A549 (cell line): ENCODE measurements around the gene MSH2. TPM values are rescaled to one million over a fixed set of nuclear protein-coding genes. Genes with fewer than 3 reads are reported as not detected.

Experiments
- ATAC-seq, 2 experiments: fragments of 200-7000 bp in 1 of 2; fragments of >200 bp in 1 of 2; cut with Nextera tagmentation in 1 of 2; cut with Tn5 transposase in 1 of 2; 3 replicates each; pipeline versions ENCODE4 v1.8.0 to v1.9.1; 2018 to 2020; ENCODE audit warnings: mild to moderate bottlenecking in 1 of 2, moderate library complexity in 1 of 2
- CTCF ChIA-PET: fragments of 300-600 bp; sonication (Branson Sonifier 250); formaldehyde crosslinking; extraction: SDS; loops from one replicate; lab custom pipeline; 2021; ENCODE audit warnings: antibody characterized with exemption, inconsistent platforms; lab: Yijun Ruan, JAX
- POLR2A ChIA-PET: fragments of 350-600 bp; formaldehyde crosslinking; extraction: SDS; loops from one replicate; lab custom pipeline; 2021; ENCODE audit warnings: antibody characterized with exemption, inconsistent platforms; lab: Yijun Ruan, JAX
- DNase-seq, 2 experiments: peaks; one replicate each; pipeline versions ENCODE4 v3.0.0 to v3.0.0-alpha.2; 2011 to 2016; ENCODE audit warnings: low read depth in 1 of 2, low spot score in 1 of 2
- FAIRE-seq: peaks from 2 replicates; lab custom pipeline; 2011; peaks lifted over from hg19 to GRCh38; lab: Jason Lieb, UNC
- H3K27ac ChIP-seq, 2 experiments: fragments of >200 bp; sonication (Bioruptor Twin); formaldehyde crosslinking; 3 replicates each; pipeline ENCODE4 v1.5.1; 2016 to 2017
- H3K4me1 ChIP-seq: fragments of >200 bp; sonication (Bioruptor Twin); formaldehyde crosslinking; 3 replicates; pipeline ENCODE4 v1.6.1; 2016
- H3K4me2 ChIP-seq: fragments of >200 bp; sonication (Bioruptor Twin); formaldehyde crosslinking; 3 replicates; pipeline ENCODE4 v1.6.1; 2016
- H3K4me3 ChIP-seq: fragments of >200 bp; sonication (Bioruptor Twin); formaldehyde crosslinking; 3 replicates; pipeline ENCODE4 v1.5.1; 2016
- H3K9me3 ChIP-seq: fragments of >200 bp; sonication (Bioruptor Twin); formaldehyde crosslinking; 3 replicates; pipeline ENCODE4 v1.6.1; 2016
- CBX2 ChIP-seq: fragments of 200-600 bp; sonication (generic); IDR thresholded peaks from 2 replicates; pipeline ENCODE4 v1.6.1; 2016; ENCODE audit warnings: low read depth, mild to moderate bottlenecking, borderline replicate concordance
- CBX8 ChIP-seq: fragments of 200-600 bp; sonication (generic); IDR thresholded peaks from 2 replicates; pipeline ENCODE4 v1.6.1; 2016
- E2F6 ChIP-seq: IDR thresholded peaks from 2 replicates; pipeline ENCODE4 v1.6.1; 2012; ENCODE audit warnings: low read depth, borderline replicate concordance
- ESRRA ChIP-seq: fragments of 150-350 bp; IDR thresholded peaks from 2 replicates; pipeline ENCODE4 v1.6.1; 2014; ENCODE audit warnings: mild to moderate bottlenecking, low read length, borderline replicate concordance
- FOSB ChIP-seq: fragments of 250-450 bp; sonication (Bioruptor Pico); IDR thresholded peaks from 2 replicates; pipeline ENCODE4 v1.5.0; 2020; ENCODE audit warnings: mild to moderate bottlenecking, moderate library complexity
- FOSL2 ChIP-seq, 2 experiments: fragments of 450-650 bp in 1 of 2; fragments of >200 bp in 1 of 2; sonication (Bioruptor Twin) in 1 of 2; formaldehyde crosslinking; IDR thresholded peaks; 2 replicates each; pipeline versions ENCODE4 v1.5.0 to v1.6.1; 2016 to 2020; ENCODE audit warnings: mild to moderate bottlenecking in 1 of 2, moderate library complexity in 1 of 2
- FOXS1 ChIP-seq: fragments of 250-450 bp; sonication (Bioruptor Pico); IDR thresholded peaks from 2 replicates; pipeline ENCODE4 v1.5.0; 2020; ENCODE audit warnings: mild to moderate bottlenecking, moderate library complexity
- HOXB13 ChIP-seq: fragments of 250-450 bp; sonication (Bioruptor Pico); IDR thresholded peaks from 2 replicates; pipeline ENCODE4 v1.5.0; 2020; ENCODE audit warnings: low read depth, mild to moderate bottlenecking, moderate library complexity
- JUNB ChIP-seq: fragments of >200 bp; sonication (Bioruptor Twin); formaldehyde crosslinking; IDR thresholded peaks from 2 replicates; pipeline ENCODE4 v1.6.1; 2016
- KDM5A ChIP-seq: fragments of 200-600 bp; sonication (generic); IDR thresholded peaks from 2 replicates; pipeline ENCODE4 v1.6.1; 2016; ENCODE audit warnings: antibody characterized with exemption, mild to moderate bottlenecking
- MAFK ChIP-seq: fragments of 450-650 bp; IDR thresholded peaks from 2 replicates; pipeline ENCODE4 v1.6.1; 2014; ENCODE audit not compliant: partially characterized antibody
- MAZ ChIP-seq: fragments of 150-350 bp; IDR thresholded peaks from 2 replicates; pipeline ENCODE4 v1.6.1; 2014; ENCODE audit warnings: antibody characterized with exemption, low read depth, low read length, borderline replicate concordance
- MYC ChIP-seq: IDR thresholded peaks from 2 replicates; pipeline ENCODE4 v1.6.1; 2012; ENCODE audit warnings: mild to moderate bottlenecking, inconsistent platforms, low read length, improper control_type of control experiment, borderline replicate concordance
- NFE2L2 ChIP-seq: fragments of 150-350 bp; conservative IDR thresholded peaks from 2 replicates; pipeline ENCODE4 v1.6.1; 2014; ENCODE audit warnings: low read length
- NPAS2 ChIP-seq: fragments of 250-450 bp; sonication (Bioruptor Pico); IDR thresholded peaks from 2 replicates; pipeline ENCODE4 v1.8.0; 2022; ENCODE audit warnings: mild to moderate bottlenecking, moderate library complexity, borderline replicate concordance
- NR3C1 ChIP-seq: fragments of >200 bp; sonication (Bioruptor Twin); formaldehyde crosslinking; IDR thresholded peaks from 3 replicates; pipeline ENCODE4 v1.6.1; 2017
- POLR2A ChIP-seq: IDR thresholded peaks from 2 replicates; pipeline ENCODE4 v1.6.1; 2012; ENCODE audit warnings: mild to moderate bottlenecking, low read length
- RAD21 ChIP-seq, 2 experiments: fragments of >200 bp in 1 of 2; sonication (Bioruptor Twin) in 1 of 2; formaldehyde crosslinking in 1 of 2; IDR thresholded peaks in 1 of 2; conservative IDR thresholded peaks in 1 of 2; 2 replicates in 1 of 2; 3 replicates in 1 of 2; pipeline ENCODE4 v1.6.1; 2012 to 2018; ENCODE audit warnings: inconsistent platforms in 1 of 2
- RFX5 ChIP-seq: fragments of 450-650 bp; IDR thresholded peaks from 2 replicates; pipeline ENCODE4 v1.7.1; 2014; ENCODE audit warnings: antibody characterized with exemption, mild to moderate bottlenecking, moderate library complexity
- USF2 ChIP-seq: fragments of 450-650 bp; IDR thresholded peaks from 2 replicates; pipeline ENCODE4 v1.6.1; 2014; ENCODE audit warnings: antibody characterized with exemption
- ZFP36 ChIP-seq: fragments of 450-650 bp; IDR thresholded peaks from 2 replicates; pipeline ENCODE4 v1.6.1; 2014; ENCODE audit warnings: borderline replicate concordance; ENCODE audit not compliant: partially characterized antibody
- ZNF302 ChIP-seq: fragments of 250-450 bp; sonication (Bioruptor Pico); IDR thresholded peaks from 2 replicates; pipeline ENCODE4 v1.9.0; 2021; ENCODE audit warnings: inconsistent platforms, mild to moderate bottlenecking, moderate library complexity
- ZSCAN20 ChIP-seq: fragments of 250-450 bp; sonication (Bioruptor Pico); IDR thresholded peaks from 2 replicates; pipeline ENCODE4 v1.8.0; 2022; ENCODE audit warnings: mild to moderate bottlenecking, moderate library complexity
- WGBS: methylation state at CpG from one replicate; pipeline ENCODE4 v1.1.6; 2017; ENCODE audit errors: missing lambda C conversion rate; 5-methylcytosine and 5-hydroxymethylcytosine counted together
- polyA plus RNA-seq, 4 experiments: library from polyadenylated mRNA; depleted of rRNA in 3 of 4; stranded (reverse); fragments of >200 nt; fragmentation: RNase III in 1 of 4; extraction: RNeasy Plus Mini Kit Qiagen cat#74134 plus additional on column Dnase treatment in 1 of 4; gene quantifications; 2 replicates in 3 of 4; 3 replicates in 1 of 4; pipeline ENCODE4 v1.2.3, GENCODE V29; 2011 to 2017
- TF ChIP-seq, protein P1 (sequence below): fragments of 150-350 bp; IDR thresholded peaks from 2 replicates; pipeline ENCODE4 v1.6.1; 2014; ENCODE audit warnings: low read depth, mild to moderate bottlenecking, low read length
- TF ChIP-seq, protein P2 (sequence below): IDR thresholded peaks from 2 replicates; pipeline ENCODE4 v1.6.1; 2012

Gene MSH2
- polyA plus RNA-seq, 2 of the 4 experiments (the other 2 are of a cell fraction), result 52.8 to 59.0 TPM

DNA sequence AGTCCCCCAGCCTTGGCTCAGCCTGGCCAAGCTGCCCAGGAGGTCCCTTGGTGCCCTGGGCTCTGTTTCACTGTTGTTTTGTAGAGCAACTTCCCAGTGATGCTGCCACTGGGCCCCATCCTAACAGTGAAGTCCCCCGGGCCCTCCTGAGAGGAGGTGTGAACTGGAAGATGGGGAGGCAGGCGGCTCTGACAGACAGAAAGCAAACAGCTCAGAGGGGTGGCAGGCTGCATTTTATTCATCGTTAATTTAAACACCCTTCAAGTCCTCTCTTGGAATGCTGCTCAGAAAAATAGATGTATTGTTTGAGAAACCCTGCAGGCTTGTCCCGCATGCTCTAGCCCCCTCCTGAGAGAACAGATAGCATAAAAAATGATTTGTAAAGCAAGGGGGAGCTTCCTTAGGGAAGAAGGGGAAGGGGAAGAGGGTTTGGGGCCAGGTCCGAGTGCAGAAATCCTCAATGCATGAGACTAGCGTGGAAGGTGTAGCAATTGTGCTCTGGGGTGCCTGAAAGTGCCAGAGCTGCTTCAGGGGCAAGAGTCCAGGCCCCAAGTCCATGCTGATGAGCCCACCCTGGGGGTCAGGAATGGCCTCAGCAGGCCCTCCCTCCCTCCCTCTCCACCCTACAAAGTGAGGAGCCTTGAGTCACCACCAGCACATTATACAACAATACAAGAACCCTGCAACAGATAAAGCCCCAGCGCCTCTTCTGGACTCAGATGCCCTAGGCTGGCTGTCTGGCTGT, 113.6 kb downstream of the MSH2 start:
- ChIA-PET CTCF (interaction anchor here (1.1 to 2.8 kb wide), 4 partner anchors 12 to 251 kb away, joined by 3 to 14 read pairs (median 4); no protein-coding TSS in a partner anchor), POLR2A (no interaction called here)
- H3K4me3 ChIP-seq, result no peak overlapping the region
- 59% methylated on average over 7 of the region's 7 CpGs for WGBS
- no peak for TF ChIP-seq RFX5
- no peak overlapping the region for H3K4me2 ChIP-seq
- ATAC-seq (no peak), FAIRE-seq (no peak), DNase-seq (no peak)
- H3K9me3 ChIP-seq, result no peaks in the 10 kb centered on the region
- no peak overlapping the region for H3K27ac ChIP-seq
- H3K4me1 ChIP-seq, result peaks cover 8% of the 10 kb centered on the region

DNA sequence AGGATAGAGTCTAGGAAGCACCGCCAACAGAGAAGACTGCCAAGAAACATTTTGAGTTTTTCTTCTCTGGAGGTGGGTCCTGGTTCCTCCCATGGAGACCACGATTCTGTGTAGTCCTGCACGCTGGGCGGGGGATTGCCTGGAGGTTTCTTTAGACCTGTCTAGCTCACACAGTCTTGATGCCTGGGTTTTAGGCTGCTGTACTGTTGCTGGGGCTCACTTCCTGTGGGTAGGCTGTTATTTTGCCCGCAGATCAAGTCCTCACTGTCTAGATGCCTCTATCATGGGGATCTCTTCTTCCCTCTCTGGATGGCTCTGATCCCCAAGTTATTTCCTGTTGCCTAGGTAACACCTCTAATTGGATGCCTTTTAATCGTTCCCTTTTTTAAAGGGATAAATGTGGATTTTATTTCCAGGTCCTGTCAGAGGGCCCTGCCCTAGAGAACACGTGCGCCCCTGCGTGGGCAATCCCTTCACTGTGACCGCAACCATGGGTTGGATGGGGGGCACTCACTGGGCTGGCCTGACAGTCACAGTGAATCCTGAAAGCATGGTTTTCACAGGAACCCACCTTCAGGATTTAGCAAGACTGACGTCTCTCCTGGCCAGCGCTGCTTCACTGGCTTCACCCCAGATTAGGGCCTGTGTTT, 115.7 kb downstream of the MSH2 start:
- Histone ChIP-seq H3K27ac (no peak overlapping the region), H3K4me2 (no peak overlapping the region), H3K9me3 (no peaks in the 10 kb centered on the region), H3K4me3 (no peak overlapping the region), H3K4me1 (peaks cover 9% of the 10 kb centered on the region)
- TF ChIP-seq POLR2A (no peak), HOXB13 (CRISPR knock-in tag) (no peak), NFE2L2 (no peak), ZFP36 (no peak), NR3C1 (no peak), FOSL2 (IDR thresholded peaks at IDR 0.05) (no peak), FOSL2 (CRISPR knock-in tag; IDR thresholded peaks at IDR 0.05) (no peak), CBX2 (no peak), NPAS2 (CRISPR knock-in tag) (no peak), ESRRA (no peak), RFX5 (no peak), KDM5A (no peak), ZSCAN20 (no peak), MAZ (no peak), CBX8 (no peak), FOSB (CRISPR knock-in tag) (no peak), MAFK (no peak)
- TF ChIP-seq, protein P1, sequence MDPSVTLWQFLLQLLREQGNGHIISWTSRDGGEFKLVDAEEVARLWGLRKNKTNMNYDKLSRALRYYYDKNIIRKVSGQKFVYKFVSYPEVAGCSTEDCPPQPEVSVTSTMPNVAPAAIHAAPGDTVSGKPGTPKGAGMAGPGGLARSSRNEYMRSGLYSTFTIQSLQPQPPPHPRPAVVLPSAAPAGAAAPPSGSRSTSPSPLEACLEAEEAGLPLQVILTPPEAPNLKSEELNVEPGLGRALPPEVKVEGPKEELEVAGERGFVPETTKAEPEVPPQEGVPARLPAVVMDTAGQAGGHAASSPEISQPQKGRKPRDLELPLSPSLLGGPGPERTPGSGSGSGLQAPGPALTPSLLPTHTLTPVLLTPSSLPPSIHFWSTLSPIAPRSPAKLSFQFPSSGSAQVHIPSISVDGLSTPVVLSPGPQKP, result no peak
- ATAC-seq (no peak), DNase-seq (no peak), FAIRE-seq (no peak)
- WGBS, result 82% methylated on average over 12 of the region's 12 CpGs
- POLR2A ChIA-PET, result no interaction called here
- CTCF ChIA-PET, result interaction anchor here (0.6 to 1.2 kb wide), 3 partner anchors 9 to 75 kb away, joined by 3 to 4 read pairs (median 3); no protein-coding TSS in a partner anchor

DNA sequence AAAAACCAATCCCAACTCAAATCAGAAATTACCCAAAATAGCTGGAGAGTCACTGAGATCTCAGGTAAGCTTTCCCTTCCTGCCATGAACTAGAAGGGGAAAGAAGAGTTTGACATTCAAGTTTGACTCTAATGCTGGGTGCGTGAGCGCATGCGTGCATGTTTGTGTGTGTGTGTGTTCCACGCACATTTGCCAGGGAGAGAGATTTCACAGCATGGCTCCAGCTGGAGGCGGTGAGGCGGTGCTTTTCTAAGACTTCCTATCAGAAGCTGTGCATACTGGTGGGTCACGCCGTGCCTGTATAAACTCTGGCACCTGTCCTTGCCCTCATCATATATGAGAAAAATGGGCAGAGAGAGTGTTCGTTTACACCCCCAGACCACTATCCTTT, 116.2 kb downstream of the MSH2 start:
- no peak overlapping the region for H3K27ac ChIP-seq

More for the DNA sequence above, 116.2 kb downstream of the MSH2 start:
- ATAC-seq, result no peak
- TF ChIP-seq FOSB (CRISPR knock-in tag), result no peak
- TF ChIP-seq FOXS1 (CRISPR knock-in tag), result no peak
- TF ChIP-seq CBX2, result no peak
- TF ChIP-seq, protein P1, result no peak
- no peak for TF ChIP-seq E2F6
- no peak for TF ChIP-seq USF2
- no peak for TF ChIP-seq JUNB
- TF ChIP-seq ESRRA, result no peak
- TF ChIP-seq ZNF302 (CRISPR knock-in tag), result no peak
- TF ChIP-seq CBX8, result no peak
- TF ChIP-seq RAD21 (conservative IDR thresholded peaks at IDR 0.05 in 1 of 2, IDR thresholded peaks at IDR 0.05 in 1 of 2), result no peak
- no peak for TF ChIP-seq MYC
- TF ChIP-seq KDM5A, result no peak
- no peak for TF ChIP-seq RFX5
- TF ChIP-seq, protein P2, sequence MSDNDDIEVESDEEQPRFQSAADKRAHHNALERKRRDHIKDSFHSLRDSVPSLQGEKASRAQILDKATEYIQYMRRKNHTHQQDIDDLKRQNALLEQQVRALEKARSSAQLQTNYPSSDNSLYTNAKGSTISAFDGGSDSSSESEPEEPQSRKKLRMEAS, result no peak
- no peaks in the 10 kb centered on the region for H3K9me3 ChIP-seq
- ChIA-PET POLR2A (no interaction called here), CTCF (interaction anchor here (0.7 to 2.2 kb wide), 3 partner anchors 75 to 248 kb away, joined by 3 to 6 read pairs (median 4); no protein-coding TSS in a partner anchor)
- 93% methylated on average over 9 of the region's 9 CpGs for WGBS
- H3K4me2 ChIP-seq, result no peak overlapping the region
- H3K4me1 ChIP-seq, result peaks cover 9% of the 10 kb centered on the region
- no peak for DNase-seq
- H3K4me3 ChIP-seq, result no peak overlapping the region
- no peak for FAIRE-seq
